Bronchial epithelial cell (primary cell): Measurements from ENCODE around the gene PRKAR2B. TPM values are rescaled to one million over a fixed set of nuclear protein-coding genes. Genes with fewer than 3 reads are reported as not detected.

Experiments used
- DNase-seq: peaks from one replicate; pipeline ENCODE4 v3.0.0-alpha.2; 2010; ENCODE audit warnings: low read depth
- FAIRE-seq: peaks from 2 replicates; lab custom pipeline; 2011; peaks lifted over from hg19 to GRCh38; lab: Jason Lieb, UNC
- H3K27me3 ChIP-seq: 2 replicates; pipeline ENCODE4 v1.5.1; 2011; ENCODE audit warnings: low read length; ENCODE audit not compliant: control insufficient read depth, insufficient read depth
- H3K36me3 ChIP-seq: 2 replicates; pipeline ENCODE4 v1.5.1; 2011; ENCODE audit warnings: low read length; ENCODE audit not compliant: control insufficient read depth, insufficient read depth
- H3K4me3 ChIP-seq: 2 replicates; pipeline ENCODE4 v1.5.1; 2011; ENCODE audit warnings: mild to moderate bottlenecking, low read depth, low read length, control low read depth
- CTCF ChIP-seq: IDR thresholded peaks from 2 replicates; pipeline ENCODE4 v1.5.1; 2011; ENCODE audit warnings: mild to moderate bottlenecking, moderate library complexity, low read length, control low read depth, inconsistent platforms; ENCODE audit not compliant: insufficient read depth, severe bottlenecking
- total RNA-seq: library from RNA; depleted of rRNA; stranded (reverse); fragments of >200 nt; gene quantifications from 2 replicates; pipeline ENCODE4 v1.2.1, GENCODE V29; 2014

The PRKAR2B gene
- total RNA-seq, 1 donor from 2014 or later = 0.26 TPM

GRCh38 chr7:107118109-107118900 lies 73.8 kb downstream of the PRKAR2B start:
- TF ChIP-seq CTCF = no peak
- H3K4me3 ChIP-seq = no peak overlapping the region
- FAIRE-seq = no peak
- no peaks in the 10 kb centered on the region for H3K27me3 ChIP-seq
- H3K36me3 ChIP-seq = no peaks in the 10 kb centered on the region
- no peak for DNase-seq

- no peak for DNase-seq
- no peaks in the 10 kb centered on the region for H3K27me3 ChIP-seq
- no peak for TF ChIP-seq CTCF
- no peak for FAIRE-seq
- no peak overlapping the region for H3K4me3 ChIP-seq
- no peaks in the 10 kb centered on the region for H3K36me3 ChIP-seq
These were observed 75.0 kb downstream of the PRKAR2B start for GRCh38 chr7:107119376-107120105.

GRCh38 chr7:107122486-107122911 lies 78.0 kb downstream of the PRKAR2B start:
- Histone ChIP-seq H3K4me3 (no peak overlapping the region), H3K36me3 (no peaks in the 10 kb centered on the region), H3K27me3 (no peaks in the 10 kb centered on the region)
- DNase-seq = no peak
- no peak for FAIRE-seq
- TF ChIP-seq CTCF = no peak

- Histone ChIP-seq H3K4me3 (no peak overlapping the region), H3K36me3 (no peaks in the 10 kb centered on the region), H3K27me3 (no peaks in the 10 kb centered on the region)
- DNase-seq (no peak), FAIRE-seq (no peak)
- no peak for TF ChIP-seq CTCF
These were observed 78.9 kb downstream of the PRKAR2B start for GRCh38 chr7:107123392-107123791.

GRCh38 chr7:107125475-107125874 lies 81.0 kb downstream of the PRKAR2B start:
- FAIRE-seq (no peak), DNase-seq (no peak)
- TF ChIP-seq CTCF = no peak
- Histone ChIP-seq H3K36me3 (no peaks in the 10 kb centered on the region), H3K4me3 (no peak overlapping the region), H3K27me3 (no peaks in the 10 kb centered on the region)
